ENCODE data around the gene EBF3. TPM values are rescaled to one million over a fixed set of nuclear protein-coding genes. Genes with fewer than 3 reads are reported as not detected.

EBF3 gene
- total RNA-seq, 1 donor from 2014 or later, result 0.07 TPM

- Mint-ChIP-seq H3K4me1 (ENCODE audit: low read depth, unreplicated experiment) (no peaks in the 10 kb centered on the region), H3K27ac (ENCODE audit: unreplicated experiment) (no peak overlapping the region), H3K4me3 (ENCODE audit: unreplicated experiment) (no peak overlapping the region), H3K27me3 (ENCODE audit: low read depth, unreplicated experiment) (peaks cover 23% of the 10 kb centered on the region), H3K36me3 (ENCODE audit: low read depth, unreplicated experiment) (no peaks in the 10 kb centered on the region), H3K9me3 (ENCODE audit: unreplicated experiment) (no peaks in the 10 kb centered on the region)
- H3K4me3 ChIP-seq (ENCODE audit: insufficient read depth, low read depth, low read length), result no peak overlapping the region
- no peaks in the 10 kb centered on the region for H4K20me1 ChIP-seq (ENCODE audit: insufficient read depth, low read length)
- no peaks in the 10 kb centered on the region for H3K27me3 ChIP-seq (ENCODE audit: insufficient read depth, low read length)
- TF ChIP-seq CTCF (IDR thresholded peaks at IDR 0.05; ENCODE audit: insufficient read depth, low read depth, low read length) (no peak), EZH2 (IDR thresholded peaks at IDR 0.05; ENCODE audit: insufficient read depth, low read length) (no peak)
- no peaks in the 10 kb centered on the region for H3K36me3 ChIP-seq (ENCODE audit: insufficient read depth, low read length)
- H3K4me1 ChIP-seq (ENCODE audit: insufficient read depth, low read length), result no peaks in the 10 kb centered on the region
- no peak overlapping the region for H3K4me2 ChIP-seq (ENCODE audit: low read length)
- no peak overlapping the region for H2AFZ ChIP-seq (ENCODE audit: low read depth, low read length)
- no peak overlapping the region for H3K9ac ChIP-seq (ENCODE audit: low read length)
- FAIRE-seq (no peak), DNase-seq (ENCODE audit: low read depth) (no peak)
- H3K9me3 ChIP-seq (ENCODE audit: insufficient read depth, low read depth, low read length), result no peaks in the 10 kb centered on the region
- no peak overlapping the region for H3K27ac ChIP-seq (ENCODE audit: low read depth, low read length)
- H3K79me2 ChIP-seq (ENCODE audit: insufficient read depth, low read length), result no peaks in the 10 kb centered on the region
Measured at GRCh38 chr10:129926066-129927055, 37.7 kb downstream of the EBF3 start.

GRCh38 chr10:129924375-129925085 lies 39.5 kb downstream of the EBF3 start:
- no peaks in the 10 kb centered on the region for H3K79me2 ChIP-seq (ENCODE audit: insufficient read depth, low read length)

More at GRCh38 chr10:129924375-129925085, 39.5 kb downstream of the EBF3 start:
- Histone ChIP-seq H3K27ac (ENCODE audit: low read depth, low read length) (no peak overlapping the region), H3K9ac (ENCODE audit: low read length) (no peak overlapping the region), H3K4me1 (ENCODE audit: insufficient read depth, low read length) (no peaks in the 10 kb centered on the region), H3K4me2 (ENCODE audit: low read length) (no peak overlapping the region), H4K20me1 (ENCODE audit: insufficient read depth, low read length) (no peaks in the 10 kb centered on the region), H3K4me3 (ENCODE audit: insufficient read depth, low read depth, low read length) (no peak overlapping the region), H3K36me3 (ENCODE audit: insufficient read depth, low read length) (no peaks in the 10 kb centered on the region), H2AFZ (ENCODE audit: low read depth, low read length) (no peak overlapping the region), H3K9me3 (ENCODE audit: insufficient read depth, low read depth, low read length) (no peaks in the 10 kb centered on the region), H3K27me3 (ENCODE audit: insufficient read depth, low read length) (no peaks in the 10 kb centered on the region)
- H3K27me3 Mint-ChIP-seq (ENCODE audit: low read depth, unreplicated experiment), result peaks cover 30% of the 10 kb centered on the region
- H3K27ac Mint-ChIP-seq (ENCODE audit: unreplicated experiment), result no peak overlapping the region
- DNase-seq (ENCODE audit: low read depth) (no peak), FAIRE-seq (no peak)
- no peak for TF ChIP-seq CTCF (IDR thresholded peaks at IDR 0.05; ENCODE audit: insufficient read depth, low read depth, low read length)
- TF ChIP-seq EZH2 (IDR thresholded peaks at IDR 0.05; ENCODE audit: insufficient read depth, low read length), result no peak
- H3K36me3 Mint-ChIP-seq (ENCODE audit: low read depth, unreplicated experiment), result no peaks in the 10 kb centered on the region
- H3K4me1 Mint-ChIP-seq (ENCODE audit: low read depth, unreplicated experiment), result no peaks in the 10 kb centered on the region
- no peaks in the 10 kb centered on the region for H3K9me3 Mint-ChIP-seq (ENCODE audit: unreplicated experiment)
- no peak overlapping the region for H3K4me3 Mint-ChIP-seq (ENCODE audit: unreplicated experiment)

All from astrocyte (in vitro differentiated cells and primary cell).